ENCODE measurements around the gene OR10T2. TPM values are rescaled to one million over a fixed set of nuclear protein-coding genes. Genes with fewer than 3 reads are reported as not detected.
"Not testable (repeated sequence)": the region's sequence is repeated elsewhere in the genome, so short reads cannot be mapped to it uniquely, and the experiment has no call there.

The OR10T2 gene
- total RNA-seq, 1 donor from 2014 or later, result 5.1 TPM

GRCh38 chr1:158356616-158357015, 42.6 kb downstream of the OR10T2 start:
- DNase-seq (ENCODE audit: low spot score), result no peak

GRCh38 chr1:158355773-158356285, 43.4 kb downstream of the OR10T2 start:
- DNase-seq (ENCODE audit: low spot score), result no peak

DNA sequence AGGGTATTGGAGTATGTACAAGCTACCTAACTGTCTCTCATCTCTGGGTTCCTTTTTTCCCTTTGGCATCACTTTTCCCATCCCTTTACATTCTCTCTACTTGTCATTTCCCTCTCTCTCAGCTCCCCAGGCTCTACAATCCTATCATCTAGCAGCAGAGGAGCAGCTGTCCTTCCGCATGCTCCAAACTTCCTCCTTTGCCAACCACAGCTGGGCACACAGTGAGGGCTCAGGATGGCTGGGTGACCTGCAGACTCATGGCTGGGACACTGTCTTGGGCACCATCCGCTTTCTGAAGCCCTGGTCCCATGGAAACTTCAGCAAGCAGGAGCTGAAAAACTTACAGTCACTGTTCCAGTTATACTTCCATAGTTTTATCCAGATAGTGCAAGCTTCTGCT, 45.0 kb downstream of the OR10T2 start:
- no peak for DNase-seq (ENCODE audit: low spot score)

GRCh38 chr1:158353303-158354075, 45.8 kb downstream of the OR10T2 start, which contains the start of gene CD1E:
CD1E (plus strand) TSS chr1:158353894; CDS start chr1:158353989, 95 bp downstream.
- DNase-seq (ENCODE audit: low spot score), result no peak

DNA sequence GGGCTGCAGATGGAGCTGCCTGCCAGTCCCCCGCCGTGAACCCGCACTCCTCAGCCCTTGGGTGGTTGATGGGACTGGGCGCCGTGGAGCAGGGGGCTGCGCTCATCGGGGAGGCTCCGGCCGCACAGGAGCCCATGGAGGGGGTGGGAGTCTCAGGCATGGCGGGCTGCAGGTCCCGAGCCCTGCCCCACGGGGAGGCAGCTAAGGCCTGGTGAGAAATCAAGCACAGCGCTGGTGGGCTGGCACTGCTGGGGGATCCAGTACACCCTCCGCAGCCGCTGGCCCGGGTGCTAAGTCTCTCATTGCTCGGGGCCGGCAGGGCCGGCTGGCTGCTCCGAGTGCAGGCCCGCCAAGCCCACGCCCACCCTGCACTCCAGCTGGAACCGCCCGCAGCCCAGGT, 50.3 kb downstream of the OR10T2 start:
- DNase-seq (ENCODE audit: low spot score), result not testable (repeated sequence)

Other genes with a start within 250 kb of the OR10T2 start
- 4.6 TPM for gene CD1D, start 218.6 kb downstream of the OR10T2 start, total RNA-seq (ENCODE audit: insufficient read depth, low replicate concordance)
- 0.48 TPM for gene CD1A, start 145.0 kb downstream of the OR10T2 start, total RNA-seq (ENCODE audit: insufficient read depth, low replicate concordance)
- gene CD1C, start 109.5 kb downstream of the OR10T2 start, total RNA-seq (ENCODE audit: insufficient read depth, low replicate concordance), result not detected
- gene CD1B, start 67.9 kb downstream of the OR10T2 start, total RNA-seq (ENCODE audit: insufficient read depth, low replicate concordance), result 1.2 TPM
- gene CD1E, start 45.6 kb downstream of the OR10T2 start, total RNA-seq (ENCODE audit: insufficient read depth, low replicate concordance), result 0.72 TPM
- gene OR10K2, start 26.8 kb upstream of the OR10T2 start, total RNA-seq (ENCODE audit: insufficient read depth, low replicate concordance), result 8.2 TPM
- 1.7 TPM for gene OR10K1, start 62.4 kb upstream of the OR10T2 start, total RNA-seq (ENCODE audit: insufficient read depth, low replicate concordance)
- 14.0 TPM for gene OR10R2, start 72.8 kb upstream of the OR10T2 start, total RNA-seq (ENCODE audit: insufficient read depth, low replicate concordance)
- gene OR6Y1, start 154.9 kb upstream of the OR10T2 start, total RNA-seq (ENCODE audit: insufficient read depth, low replicate concordance), result 7.7 TPM
- 7.9 TPM for gene OR6P1, start 171.1 kb upstream of the OR10T2 start, total RNA-seq (ENCODE audit: insufficient read depth, low replicate concordance)
- 5.1 TPM for gene OR10X1, start 180.4 kb upstream of the OR10T2 start, total RNA-seq (ENCODE audit: insufficient read depth, low replicate concordance)
- 3.6 TPM for gene OR10Z1, start 205.8 kb upstream of the OR10T2 start, total RNA-seq (ENCODE audit: insufficient read depth, low replicate concordance)

Measured in umbilical cord (tissue), 2 donors.